Endothelial cell (in vitro differentiated cells): ENCODE data around the gene RPA4. TPM values are rescaled to one million over a fixed set of nuclear protein-coding genes. Genes with fewer than 3 reads are reported as not detected.

ENCODE experiments used
- DNase-seq: peaks from one replicate; pipeline ENCODE4 v3.0.0; 2021; ENCODE audit warnings: low spot score
- H3K27ac Mint-ChIP-seq: one replicate; pipeline ENCODE4 v1.8.0; 2021; ENCODE audit warnings: mixed read lengths, inconsistent platforms; ENCODE audit not compliant: unreplicated experiment
- H3K27me3 Mint-ChIP-seq: one replicate; pipeline ENCODE4 v1.8.0; 2021; ENCODE audit warnings: mild to moderate bottlenecking, moderate library complexity, mixed read lengths, inconsistent platforms; ENCODE audit not compliant: unreplicated experiment
- H3K36me3 Mint-ChIP-seq: one replicate; pipeline ENCODE4 v1.8.0; 2021; ENCODE audit warnings: mild to moderate bottlenecking, low read depth, mixed read lengths, inconsistent platforms; ENCODE audit not compliant: unreplicated experiment
- H3K4me1 Mint-ChIP-seq: one replicate; pipeline ENCODE4 v1.8.0; 2021; ENCODE audit warnings: mild to moderate bottlenecking, mixed read lengths, inconsistent platforms; ENCODE audit not compliant: unreplicated experiment
- H3K4me3 Mint-ChIP-seq: one replicate; pipeline ENCODE4 v1.8.0; 2021; ENCODE audit warnings: mild to moderate bottlenecking, mixed read lengths, inconsistent platforms; ENCODE audit not compliant: unreplicated experiment
- H3K9me3 Mint-ChIP-seq: one replicate; pipeline ENCODE4 v1.8.0; 2021; ENCODE audit warnings: mixed read lengths, inconsistent platforms; ENCODE audit not compliant: unreplicated experiment
- total RNA-seq: library from RNA; stranded (reverse); fragmentation: NEBNext Ultra II Directional; extraction: Animal tissue kit (Norgen Biotek cat#: 25700); gene quantifications from one replicate; pipeline ENCODE4 v1.2.1, GENCODE V29; 2021; ENCODE audit not compliant: unreplicated experiment
- TF ChIP-seq, protein P1 (sequence below): fragments of 200-600 bp; sonication (generic); IDR thresholded peaks from one replicate; pipeline ENCODE4 v1.5.0; 2021; ENCODE audit warnings: antibody characterized with exemption; ENCODE audit not compliant: unreplicated experiment

RPA4 gene
- total RNA-seq, 1 donor from 2014 or later, result 1.9 TPM

DNA sequence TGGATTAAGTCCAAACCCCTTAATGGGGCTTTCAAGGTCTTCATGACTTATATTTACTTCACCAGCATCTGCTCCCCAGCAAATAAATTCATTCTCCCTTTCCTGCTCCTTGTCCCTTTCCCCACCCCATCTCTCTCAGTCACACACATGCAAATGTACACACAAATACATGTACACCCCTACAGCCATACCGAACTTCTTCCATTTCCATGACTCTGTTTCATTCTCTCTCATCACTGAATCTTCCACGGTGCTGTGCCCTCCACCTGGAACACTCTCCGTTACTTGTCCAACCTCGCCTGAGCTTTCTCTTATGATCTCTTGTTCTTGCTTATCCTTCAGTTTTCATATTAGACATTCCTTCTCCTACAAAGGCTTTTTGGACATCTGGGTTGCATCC is 22.0 kb upstream of the RPA4 start:
- no peak for DNase-seq
- Mint-ChIP-seq H3K4me3 (no peak overlapping the region), H3K36me3 (no peaks in the 10 kb centered on the region), H3K27ac (no peak overlapping the region), H3K9me3 (no peaks in the 10 kb centered on the region), H3K27me3 (peaks cover 2% of the 10 kb centered on the region), H3K4me1 (peaks cover 2% of the 10 kb centered on the region)
- TF ChIP-seq, protein P1, sequence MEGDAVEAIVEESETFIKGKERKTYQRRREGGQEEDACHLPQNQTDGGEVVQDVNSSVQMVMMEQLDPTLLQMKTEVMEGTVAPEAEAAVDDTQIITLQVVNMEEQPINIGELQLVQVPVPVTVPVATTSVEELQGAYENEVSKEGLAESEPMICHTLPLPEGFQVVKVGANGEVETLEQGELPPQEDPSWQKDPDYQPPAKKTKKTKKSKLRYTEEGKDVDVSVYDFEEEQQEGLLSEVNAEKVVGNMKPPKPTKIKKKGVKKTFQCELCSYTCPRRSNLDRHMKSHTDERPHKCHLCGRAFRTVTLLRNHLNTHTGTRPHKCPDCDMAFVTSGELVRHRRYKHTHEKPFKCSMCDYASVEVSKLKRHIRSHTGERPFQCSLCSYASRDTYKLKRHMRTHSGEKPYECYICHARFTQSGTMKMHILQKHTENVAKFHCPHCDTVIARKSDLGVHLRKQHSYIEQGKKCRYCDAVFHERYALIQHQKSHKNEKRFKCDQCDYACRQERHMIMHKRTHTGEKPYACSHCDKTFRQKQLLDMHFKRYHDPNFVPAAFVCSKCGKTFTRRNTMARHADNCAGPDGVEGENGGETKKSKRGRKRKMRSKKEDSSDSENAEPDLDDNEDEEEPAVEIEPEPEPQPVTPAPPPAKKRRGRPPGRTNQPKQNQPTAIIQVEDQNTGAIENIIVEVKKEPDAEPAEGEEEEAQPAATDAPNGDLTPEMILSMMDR, result no peak

DNA sequence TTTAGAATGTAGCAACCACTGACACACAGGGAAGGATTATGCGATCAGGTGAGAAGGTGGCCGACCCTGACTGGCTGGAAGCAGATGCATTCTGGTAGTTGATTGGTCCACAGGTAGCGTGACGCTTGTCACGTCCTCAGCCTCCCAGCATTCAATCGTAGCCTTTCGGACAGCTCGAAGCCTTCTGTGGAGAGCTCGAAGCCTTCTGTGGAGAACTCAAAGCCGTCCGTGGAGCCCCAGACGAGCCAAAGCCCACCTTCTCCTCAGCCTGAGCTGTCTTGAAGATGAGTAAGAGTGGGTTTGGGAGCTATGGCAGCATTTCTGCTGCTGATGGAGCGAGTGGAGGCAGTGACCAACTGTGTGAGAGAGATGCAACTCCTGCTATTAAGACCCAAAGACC is 319 bp downstream of the RPA4 start:
- H3K9me3 Mint-ChIP-seq, result no peaks in the 10 kb centered on the region
- H3K36me3 Mint-ChIP-seq, result peaks cover 2% of the 10 kb centered on the region
- DNase-seq, result no peak
- TF ChIP-seq, protein P1, result no peak
- H3K27ac Mint-ChIP-seq, result no peak overlapping the region
- no peak overlapping the region for H3K4me3 Mint-ChIP-seq
- no peaks in the 10 kb centered on the region for H3K4me1 Mint-ChIP-seq
- no peaks in the 10 kb centered on the region for H3K27me3 Mint-ChIP-seq

DNA sequence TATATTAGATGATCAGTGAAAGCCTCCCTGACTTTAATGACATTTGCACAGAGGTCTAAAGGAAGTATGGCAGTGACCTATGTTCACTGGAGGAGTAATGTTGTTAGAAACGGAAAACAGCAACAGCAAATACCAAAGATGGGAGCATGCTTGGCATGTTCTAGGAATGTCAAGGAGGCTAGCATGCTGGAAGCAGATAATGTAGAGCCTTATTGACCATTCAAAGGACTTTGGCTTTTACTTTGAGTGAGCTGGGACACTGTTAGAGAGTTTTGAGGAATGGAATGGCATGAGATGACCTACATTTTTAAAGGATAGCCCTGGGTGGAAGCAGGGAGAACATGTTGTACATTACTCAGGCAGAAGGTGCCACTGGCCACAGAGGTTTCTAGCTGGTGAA is 6.0 kb downstream of the RPA4 start:
- TF ChIP-seq, protein P1, result no peak
- no peak for DNase-seq
- H3K27me3 Mint-ChIP-seq, result no peaks in the 10 kb centered on the region
- no peaks in the 10 kb centered on the region for H3K9me3 Mint-ChIP-seq
- peaks cover 2% of the 10 kb centered on the region for H3K36me3 Mint-ChIP-seq
- H3K4me1 Mint-ChIP-seq, result no peaks in the 10 kb centered on the region
- H3K27ac Mint-ChIP-seq, result no peak overlapping the region
- no peak overlapping the region for H3K4me3 Mint-ChIP-seq

DNA sequence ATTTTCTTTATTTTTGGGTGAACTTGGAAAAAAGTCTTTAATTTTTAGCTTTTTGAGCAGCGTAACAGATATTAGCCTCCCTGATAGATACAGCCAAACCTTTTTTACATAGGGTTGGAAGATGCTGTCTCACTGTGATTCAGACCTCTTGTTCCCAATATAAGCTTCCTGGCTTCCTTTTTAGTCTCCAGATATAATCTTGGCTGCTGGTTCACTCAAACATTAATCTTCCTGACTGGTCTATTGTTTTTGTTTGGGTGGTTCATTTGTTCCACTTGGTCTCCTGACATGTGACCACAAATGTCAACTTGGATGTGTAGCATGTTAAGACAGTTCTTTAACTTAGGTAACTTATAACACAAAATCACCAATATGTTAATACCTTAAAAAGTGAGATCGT is 23.0 kb downstream of the RPA4 start:
- DNase-seq, result no peak
- Mint-ChIP-seq H3K36me3 (no peaks in the 10 kb centered on the region), H3K27ac (no peak overlapping the region), H3K27me3 (no peaks in the 10 kb centered on the region), H3K9me3 (no peaks in the 10 kb centered on the region), H3K4me1 (peaks cover 3% of the 10 kb centered on the region), H3K4me3 (no peak overlapping the region)
- TF ChIP-seq, protein P1, result no peak

DNA sequence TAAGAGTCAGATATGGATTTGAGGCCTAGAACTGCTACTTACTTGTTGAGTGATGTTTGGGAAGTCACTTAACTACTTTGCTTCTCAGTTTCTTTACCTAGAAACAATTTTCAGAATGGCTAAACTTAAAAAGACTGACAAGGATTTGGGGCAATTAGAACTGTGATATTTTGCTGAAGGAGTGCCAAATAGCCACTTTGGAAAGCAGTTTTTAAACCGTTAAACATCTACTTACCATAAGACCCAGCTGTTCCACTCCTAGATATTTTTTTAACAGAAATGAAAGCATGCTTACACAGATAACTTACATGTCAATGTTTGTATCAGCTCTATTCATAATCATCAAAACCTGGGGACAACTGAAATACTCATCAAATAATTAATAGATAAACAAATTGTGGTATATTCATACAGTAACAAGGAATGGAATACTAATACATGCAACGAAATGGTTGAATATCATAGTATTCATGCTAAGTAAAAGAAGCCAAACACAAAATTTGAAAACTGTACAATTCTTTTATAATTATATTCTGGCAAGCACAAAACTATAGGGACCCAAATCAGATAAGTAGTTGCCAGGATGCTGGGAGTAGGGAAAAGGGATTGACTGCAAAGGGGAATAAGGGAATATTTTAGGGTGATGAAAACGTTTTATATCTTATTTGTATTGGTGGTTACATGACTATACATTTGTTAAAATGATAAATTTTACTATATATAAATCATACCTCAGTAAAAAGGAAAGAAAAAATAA is 24.0 kb downstream of the RPA4 start:
- TF ChIP-seq, protein P1, result no peak
- no peak for DNase-seq
- no peak overlapping the region for H3K4me3 Mint-ChIP-seq
- no peak overlapping the region for H3K27ac Mint-ChIP-seq
- H3K36me3 Mint-ChIP-seq, result no peaks in the 10 kb centered on the region
- H3K27me3 Mint-ChIP-seq, result no peaks in the 10 kb centered on the region
- no peaks in the 10 kb centered on the region for H3K9me3 Mint-ChIP-seq
- peaks cover 3% of the 10 kb centered on the region for H3K4me1 Mint-ChIP-seq
